HEK293 (cell line): ENCODE results near the gene LRRK1.

Experiments used
- ATF2 ChIP-seq: fragments of 450-650 bp; formaldehyde crosslinking; IDR thresholded peaks from 2 replicates; pipeline ENCODE4 v1.5.1; 2016; ENCODE audit warnings: missing biosample characterization, missing genetic modification characterization, low read depth
- CTCF ChIP-seq: fragments of 450-650 bp; formaldehyde crosslinking; IDR thresholded peaks from 2 replicates; pipeline ENCODE4 v1.5.1; 2016; ENCODE audit warnings: missing biosample characterization, missing genetic modification characterization
- HOXA7 ChIP-seq: sonication (generic); formaldehyde crosslinking; IDR thresholded peaks from 2 replicates; pipeline ENCODE4 v1.8.1; 2022; ENCODE audit warnings: missing genetic modification reagents, borderline replicate concordance
- PATZ1 ChIP-seq: fragments of 450-650 bp; formaldehyde crosslinking; IDR thresholded peaks from 2 replicates; pipeline ENCODE4 v1.5.1; 2016; ENCODE audit warnings: missing biosample characterization, missing genetic modification characterization
- REST ChIP-seq: fragments of 450-650 bp; formaldehyde crosslinking; IDR thresholded peaks from 2 replicates; pipeline ENCODE4 v1.5.1; 2016; ENCODE audit warnings: missing biosample characterization, missing genetic modification characterization
- SP2 ChIP-seq: fragments of 450-650 bp; formaldehyde crosslinking; IDR thresholded peaks from 2 replicates; pipeline ENCODE4 v1.5.1; 2016; ENCODE audit warnings: missing biosample characterization, missing genetic modification characterization
- ZBTB1 ChIP-seq: fragments of 450-650 bp; formaldehyde crosslinking; IDR thresholded peaks from 2 replicates; pipeline ENCODE4 v1.5.1; 2016; ENCODE audit warnings: missing biosample characterization, missing genetic modification characterization
- ZBTB44 ChIP-seq: fragments of 450-650 bp; IDR thresholded peaks from 2 replicates; pipeline ENCODE4 v1.5.1; 2018; ENCODE audit warnings: missing biosample characterization, mild to moderate bottlenecking, missing genetic modification characterization
- ZFP3 ChIP-seq: fragments of 450-650 bp; formaldehyde crosslinking; IDR thresholded peaks from 2 replicates; pipeline ENCODE4 v1.5.1; 2016; ENCODE audit warnings: low read depth, missing biosample characterization, missing genetic modification characterization
- ZNF280D ChIP-seq: fragments of 450-650 bp; formaldehyde crosslinking; IDR thresholded peaks from 2 replicates; pipeline ENCODE4 v1.5.1; 2016; ENCODE audit warnings: missing biosample characterization, missing genetic modification characterization
- ZNF335 ChIP-seq: fragments of 450-650 bp; formaldehyde crosslinking; conservative IDR thresholded peaks from 2 replicates; pipeline ENCODE4 v1.5.1; 2016; ENCODE audit warnings: missing biosample characterization, missing genetic modification characterization
- ZNF341 ChIP-seq: fragments of 450-650 bp; formaldehyde crosslinking; IDR thresholded peaks from 2 replicates; pipeline ENCODE4; 2016; ENCODE audit warnings: low read depth, missing biosample characterization, missing genetic modification characterization
- ZNF521 ChIP-seq: fragments of 450-650 bp; formaldehyde crosslinking; IDR thresholded peaks from 2 replicates; pipeline ENCODE4 v1.5.1; 2017; ENCODE audit warnings: missing biosample characterization, mild to moderate bottlenecking, missing genetic modification characterization
- ZSCAN30 ChIP-seq: fragments of 450-650 bp; IDR thresholded peaks from 2 replicates; pipeline ENCODE4 v1.5.1; 2018; ENCODE audit warnings: missing biosample characterization, mild to moderate bottlenecking, missing genetic modification characterization, moderate library complexity

- TF ChIP-seq CTCF (tag by site-specific recombination) (no peak), ZSCAN30 (tag by site-specific recombination) (no peak), ZNF341 (tag by site-specific recombination) (no peak), ZBTB44 (tag by site-specific recombination) (no peak), HOXA7 (CRISPR knock-in tag) (no peak), ZNF280D (tag by site-specific recombination) (no peak), ZNF335 (tag by site-specific recombination) (no peak), PATZ1 (tag by site-specific recombination) (no peak), REST (no peak), ATF2 (tag by site-specific recombination) (no peak), ZFP3 (tag by site-specific recombination) (no peak), SP2 (tag by site-specific recombination) (no peak), ZBTB1 (tag by site-specific recombination) (no peak), ZNF521 (tag by site-specific recombination) (no peak)
Observed at GRCh38 chr15:100879061-100879463, 40.1 kb upstream of the LRRK1 start.
